ENCODE measurements around the gene ZMYND8. TPM values are rescaled to one million over a fixed set of nuclear protein-coding genes. Genes with fewer than 3 reads are reported as not detected.
"Not testable (repeated sequence)": the region's sequence is repeated elsewhere in the genome, so short reads cannot be mapped to it uniquely, and the experiment has no call there.

The ZMYND8 gene
- total and polyA plus RNA-seq, 2 experiments from 2014 or later: 10.2 to 12.4 TPM

DNA sequence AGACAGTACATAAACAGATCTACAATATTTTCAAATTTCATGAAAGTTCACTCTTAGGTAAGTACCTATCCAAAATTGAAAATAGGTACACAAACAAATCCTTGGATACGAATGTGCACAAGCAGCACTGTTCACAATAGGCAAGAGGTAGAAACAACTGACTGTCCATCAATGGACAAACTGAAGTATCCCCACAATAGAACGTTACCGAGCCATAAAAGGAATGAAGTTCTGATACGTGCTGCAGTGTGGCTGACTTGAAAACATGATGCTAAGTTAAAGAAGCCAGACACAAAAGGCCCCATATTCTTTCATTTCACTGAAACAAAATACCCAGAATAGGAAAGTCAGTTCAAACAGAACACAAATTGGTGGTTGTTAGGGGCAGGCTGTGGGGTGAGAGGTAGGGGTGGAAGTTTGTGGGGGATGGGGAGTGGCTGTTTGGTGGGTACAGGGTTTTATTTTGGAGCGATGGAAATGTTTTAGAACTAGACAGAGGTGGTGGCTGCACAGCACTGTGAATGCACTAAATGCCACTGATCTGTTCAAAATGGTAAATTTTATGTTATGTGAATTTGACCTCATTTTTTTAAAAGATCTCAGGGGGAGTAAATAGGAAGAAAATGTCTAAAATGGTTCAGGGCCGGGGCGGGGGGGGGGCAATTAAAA, 89.5 kb downstream of the ZMYND8 start:
- H3F3A ChIP-seq (ENCODE audit: insufficient read depth): peaks cover 8% of the 10 kb centered on the region; the same call in 1 of the 2 replicates
- peaks cover 28% of the 10 kb centered on the region for H3K4me1 ChIP-seq (ENCODE audit: insufficient read depth)
- H3K9me3 ChIP-seq (ENCODE audit: low read depth): no peaks in the 10 kb centered on the region
- no peak overlapping the region for H3K4me3 ChIP-seq
- no peak for DNase-seq
- H4K20me1 ChIP-seq (ENCODE audit: insufficient read depth): no peaks in the 10 kb centered on the region
- H3K36me3 ChIP-seq (ENCODE audit: low read depth): peaks cover 12% of the 10 kb centered on the region; the same call in 1 of the 2 replicates
- no peak overlapping the region for H3K27ac ChIP-seq
- H3K4me2 ChIP-seq (ENCODE audit: unreplicated experiment): no peak overlapping the region
- no peak overlapping the region for H3K9ac ChIP-seq
- no peaks in the 10 kb centered on the region for H3K9me2 ChIP-seq (ENCODE audit: insufficient read depth)
- H3K27me3 ChIP-seq (replicated peaks; ENCODE audit: insufficient read depth): no peaks in the 10 kb centered on the region
- TF ChIP-seq EZH2phosphoT487 (IDR thresholded peaks at IDR 0.05; ENCODE audit: insufficient read depth, low read depth) (no peak), EZH2 (IDR thresholded peaks at IDR 0.05; ENCODE audit: insufficient read depth, poor library complexity, severe bottlenecking) (no peak)
- in situ Hi-C loops (cut with MboI): no loop called here
- WGBS, 2 experiments (ENCODE audit: low coverage in 1 of 2, low lambda C conversion rate in 2 of 2, missing lambda C conversion rate in 2 of 2): 96 to 99% methylated on average over 5 to 7 of the region's 7 CpGs
- H3K79me2 ChIP-seq (ENCODE audit: insufficient read depth): peaks cover 88% of the 10 kb centered on the region
- no peak overlapping the region for H2AFZ ChIP-seq

DNA sequence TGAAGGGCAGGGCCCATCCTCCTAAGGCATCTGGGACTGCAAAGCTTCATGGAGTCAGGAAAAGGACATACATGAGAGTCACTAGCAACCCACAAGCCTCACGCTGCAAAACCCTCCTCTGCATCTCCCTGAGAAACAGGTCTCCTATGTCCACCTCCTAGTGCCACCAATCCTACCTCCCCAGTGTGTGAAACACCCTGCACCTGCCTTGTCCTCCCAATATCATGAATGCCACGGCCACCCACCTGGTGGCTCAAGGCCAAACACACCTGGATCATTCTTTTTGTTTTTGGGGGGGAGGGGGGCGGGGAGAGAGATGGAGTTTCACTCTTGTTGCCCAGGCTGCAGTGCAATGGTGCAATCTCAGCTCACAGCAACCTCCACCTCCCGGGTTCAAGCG, 90.5 kb downstream of the ZMYND8 start:
- no peaks in the 10 kb centered on the region for H4K20me1 ChIP-seq (ENCODE audit: insufficient read depth)
- H3K9ac ChIP-seq: no peak overlapping the region
- TF ChIP-seq EZH2phosphoT487 (IDR thresholded peaks at IDR 0.05; ENCODE audit: insufficient read depth, low read depth) (no peak), EZH2 (IDR thresholded peaks at IDR 0.05; ENCODE audit: insufficient read depth, poor library complexity, severe bottlenecking) (no peak)
- H3K27ac ChIP-seq: no peak overlapping the region
- peaks cover 8% of the 10 kb centered on the region; the same call in 1 of the 2 replicates for H3F3A ChIP-seq (ENCODE audit: insufficient read depth)
- H2AFZ ChIP-seq: no peak overlapping the region
- H3K27me3 ChIP-seq (replicated peaks; ENCODE audit: insufficient read depth): no peaks in the 10 kb centered on the region
- no peak overlapping the region for H3K4me3 ChIP-seq
- no peaks in the 10 kb centered on the region for H3K9me3 ChIP-seq (ENCODE audit: low read depth)
- peaks cover 88% of the 10 kb centered on the region for H3K79me2 ChIP-seq (ENCODE audit: insufficient read depth)
- H3K4me2 ChIP-seq (ENCODE audit: unreplicated experiment): no peak overlapping the region
- in situ Hi-C loops (cut with MboI): no loop called here
- WGBS, 2 experiments (ENCODE audit: low coverage in 1 of 2, low lambda C conversion rate in 2 of 2, missing lambda C conversion rate in 2 of 2): 94 to 98% methylated on average over 5 of the region's 5 CpGs
- no peaks in the 10 kb centered on the region for H3K9me2 ChIP-seq (ENCODE audit: insufficient read depth)
- peaks cover 14% of the 10 kb centered on the region; the same call in 1 of the 2 replicates for H3K36me3 ChIP-seq (ENCODE audit: low read depth)
- peaks cover 28% of the 10 kb centered on the region for H3K4me1 ChIP-seq (ENCODE audit: insufficient read depth)
- DNase-seq: no peak

DNA sequence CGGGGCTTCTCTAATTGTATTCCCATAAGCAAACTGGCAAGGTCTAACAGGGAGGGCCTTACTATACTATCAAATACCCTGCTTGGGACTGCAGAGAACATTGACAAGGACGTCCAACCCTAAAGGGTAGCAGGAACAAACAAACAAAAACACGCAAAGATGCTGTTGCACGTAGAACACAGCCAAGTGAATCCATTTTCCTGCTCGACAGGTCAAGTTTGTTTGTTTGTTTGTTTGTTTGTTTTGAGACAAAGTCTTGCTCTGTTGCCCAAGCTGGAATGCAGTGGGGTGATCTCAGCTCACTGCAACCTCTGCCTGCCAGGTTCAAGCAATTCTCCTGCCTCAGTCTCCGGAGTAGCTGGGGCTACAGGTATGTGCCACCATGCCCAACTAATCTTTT, 91.3 kb downstream of the ZMYND8 start:
- H3K9me3 ChIP-seq (ENCODE audit: low read depth): no peaks in the 10 kb centered on the region
- in situ Hi-C loops (cut with MboI): no loop called here
- no peaks in the 10 kb centered on the region for H4K20me1 ChIP-seq (ENCODE audit: insufficient read depth)
- no peak overlapping the region for H3K9ac ChIP-seq
- 94% methylated on average over 6 of the region's 6 CpGs for WGBS, 2 experiments (ENCODE audit: low coverage in 1 of 2, low lambda C conversion rate in 2 of 2, missing lambda C conversion rate in 2 of 2)
- H3K79me2 ChIP-seq (ENCODE audit: insufficient read depth): peaks cover 83% of the 10 kb centered on the region
- peaks cover 14% of the 10 kb centered on the region; the same call in 1 of the 2 replicates for H3K36me3 ChIP-seq (ENCODE audit: low read depth)
- H3F3A ChIP-seq (ENCODE audit: insufficient read depth): peaks cover 8% of the 10 kb centered on the region; the same call in 1 of the 2 replicates
- H3K4me2 ChIP-seq (ENCODE audit: unreplicated experiment): no peak overlapping the region
- TF ChIP-seq EZH2phosphoT487 (IDR thresholded peaks at IDR 0.05; ENCODE audit: insufficient read depth, low read depth) (no peak), EZH2 (IDR thresholded peaks at IDR 0.05; ENCODE audit: insufficient read depth, poor library complexity, severe bottlenecking) (no peak)
- DNase-seq: no peak
- H3K4me1 ChIP-seq (ENCODE audit: insufficient read depth): peaks cover 28% of the 10 kb centered on the region
- H3K4me3 ChIP-seq: no peak overlapping the region
- H3K9me2 ChIP-seq (ENCODE audit: insufficient read depth): no peaks in the 10 kb centered on the region
- no peak overlapping the region for H2AFZ ChIP-seq
- no peak overlapping the region for H3K27ac ChIP-seq
- no peaks in the 10 kb centered on the region for H3K27me3 ChIP-seq (replicated peaks; ENCODE audit: insufficient read depth)

DNA sequence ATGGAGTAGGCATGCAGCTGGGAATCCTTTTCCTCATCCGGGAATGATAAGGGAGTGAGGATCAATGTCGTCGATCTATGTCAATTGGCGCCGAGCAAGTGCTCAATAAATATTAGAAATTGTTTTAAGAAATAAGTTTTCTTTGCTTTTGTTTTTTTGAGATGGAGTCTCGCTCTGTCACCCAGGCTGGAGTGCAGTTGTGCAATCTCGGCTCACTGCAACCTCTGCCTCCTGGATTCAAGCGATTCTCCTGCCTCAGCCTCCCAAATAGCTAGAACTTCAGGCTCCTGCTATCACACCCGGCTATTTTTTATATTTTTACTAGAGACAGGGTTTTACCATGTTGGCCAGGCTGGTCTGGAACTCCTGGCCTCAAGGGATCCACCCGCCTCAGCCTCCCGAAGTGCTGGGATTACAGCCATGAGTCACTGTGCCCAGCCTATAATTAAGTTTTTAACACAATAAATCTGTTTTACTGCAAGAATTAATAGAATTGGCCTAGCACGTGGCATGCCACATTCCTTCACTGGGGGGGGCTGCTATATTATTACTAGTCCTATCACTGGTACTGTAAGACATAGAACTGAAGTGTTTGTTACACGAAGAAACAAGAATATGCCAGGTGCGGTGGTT, 92.2 kb downstream of the ZMYND8 start:
- 39 to 43% methylated on average over 14 of the region's 14 CpGs for WGBS, 2 experiments (ENCODE audit: low coverage in 1 of 2, low lambda C conversion rate in 2 of 2, missing lambda C conversion rate in 2 of 2)
- H3K9ac ChIP-seq; H2AFZ ChIP-seq; in situ Hi-C loops (cut with MboI); H3K4me3 ChIP-seq; H3K9me3 ChIP-seq (ENCODE audit: low read depth); H4K20me1 ChIP-seq (ENCODE audit: insufficient read depth); H3K27me3 ChIP-seq (replicated peaks; ENCODE audit: insufficient read depth); H3K9me2 ChIP-seq (ENCODE audit: insufficient read depth); H3F3A ChIP-seq (ENCODE audit: insufficient read depth): not testable (repeated sequence)
- Histone ChIP-seq H3K4me2 (ENCODE audit: unreplicated experiment) (peak overlapping the region; percentile 5), H3K36me3 (ENCODE audit: low read depth) (peaks cover 10% of the 10 kb centered on the region; the same call in 1 of the 2 replicates), H3K27ac (0 out of 2 replicates have a peak overlapping the region, but pooled peaks have one; percentile 25), H3K79me2 (ENCODE audit: insufficient read depth) (peaks cover 84% of the 10 kb centered on the region), H3K4me1 (ENCODE audit: insufficient read depth) (peaks cover 22% of the 10 kb centered on the region)
- peak; percentile 28 for DNase-seq

Data from GM23248 (cell line).